ENCODE results near the gene INKA2.
"Not testable (repeated sequence)": the region's sequence is repeated elsewhere in the genome, so short reads cannot be mapped to it uniquely, and the experiment has no call there.

Gene INKA2

DNA sequence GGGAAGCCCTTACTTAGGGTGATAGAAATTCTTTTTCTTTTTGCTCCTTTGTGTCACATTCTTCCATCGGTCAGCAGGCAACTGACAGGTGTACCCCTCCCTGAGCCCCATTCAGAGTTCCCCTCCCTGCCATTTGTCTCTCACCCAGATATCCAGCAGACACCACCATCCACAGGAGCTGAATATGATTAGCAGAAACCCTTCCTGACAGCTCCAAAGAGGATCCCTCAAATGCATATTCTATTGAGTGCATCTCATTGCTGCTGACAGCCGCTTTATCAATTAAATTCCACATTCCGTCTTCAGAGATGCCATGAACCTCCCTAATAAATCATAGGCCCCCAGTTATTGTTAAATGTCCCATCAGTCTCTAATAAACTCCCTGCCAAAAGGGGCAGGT, 10.4 kb upstream of the INKA2 start:
- no peak for DNase-seq

DNA sequence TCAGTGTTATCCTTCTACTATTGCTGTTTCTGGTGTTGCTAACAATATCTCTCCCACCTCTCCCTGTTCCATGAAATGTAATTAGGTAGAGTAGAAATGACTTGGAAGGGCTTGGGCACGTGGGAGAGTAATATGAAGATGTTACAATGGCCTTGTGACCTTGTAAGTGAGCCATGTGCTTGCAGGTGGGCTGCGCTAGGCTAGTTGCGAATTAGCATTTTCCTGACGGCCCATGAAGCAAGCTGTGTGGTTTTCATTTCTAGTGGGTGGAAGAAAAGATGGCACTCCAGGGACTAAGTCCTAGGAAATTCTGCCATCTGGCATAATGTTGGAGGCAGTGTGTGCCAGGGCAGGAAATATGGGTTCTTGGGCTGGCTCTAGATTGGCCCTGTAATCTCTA, 8.8 kb upstream of the INKA2 start:
- no peak for DNase-seq

DNA sequence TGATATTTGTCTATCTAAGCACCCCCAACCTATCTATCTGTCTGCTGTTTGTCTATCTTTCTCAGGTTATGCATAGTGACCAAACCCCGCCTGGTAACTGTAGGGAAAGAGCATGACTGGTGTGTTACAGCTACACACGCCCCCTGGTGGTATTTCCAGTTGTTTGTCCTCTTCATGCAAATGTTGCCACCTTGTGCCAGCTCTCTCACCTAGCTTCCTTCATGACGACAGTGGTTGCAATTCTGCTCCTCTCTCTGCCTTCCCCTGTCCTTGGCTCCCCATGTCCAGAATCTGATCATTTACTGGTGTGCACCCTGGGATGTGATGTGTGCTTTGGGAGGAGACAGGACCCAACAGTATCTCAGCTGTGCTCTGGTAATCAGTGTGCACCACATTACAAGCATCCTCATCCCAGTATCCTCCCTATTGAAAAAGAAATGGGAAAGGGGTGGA, 8.1 kb upstream of the INKA2 start:
- DNase-seq: peak; percentile 59

DNA sequence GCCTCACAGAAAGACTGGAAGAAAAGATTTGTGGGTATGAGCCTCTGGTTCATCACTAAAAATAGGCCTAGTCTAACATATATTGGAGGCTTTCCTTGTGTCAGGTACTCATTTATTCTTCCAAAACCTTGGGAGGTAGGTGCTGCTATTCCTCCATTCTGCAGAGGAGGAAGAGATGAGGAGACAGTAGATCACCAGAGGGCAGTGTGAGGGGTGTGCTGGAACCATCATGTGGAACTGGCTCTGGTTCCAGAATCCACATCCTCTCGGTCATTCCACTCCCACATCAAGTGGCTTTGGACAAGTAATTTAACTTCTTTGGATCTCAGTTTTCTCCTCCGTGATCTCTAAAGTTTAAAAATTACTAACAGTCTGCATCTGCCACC, 7.4 kb upstream of the INKA2 start:
- DNase-seq: no peak

DNA sequence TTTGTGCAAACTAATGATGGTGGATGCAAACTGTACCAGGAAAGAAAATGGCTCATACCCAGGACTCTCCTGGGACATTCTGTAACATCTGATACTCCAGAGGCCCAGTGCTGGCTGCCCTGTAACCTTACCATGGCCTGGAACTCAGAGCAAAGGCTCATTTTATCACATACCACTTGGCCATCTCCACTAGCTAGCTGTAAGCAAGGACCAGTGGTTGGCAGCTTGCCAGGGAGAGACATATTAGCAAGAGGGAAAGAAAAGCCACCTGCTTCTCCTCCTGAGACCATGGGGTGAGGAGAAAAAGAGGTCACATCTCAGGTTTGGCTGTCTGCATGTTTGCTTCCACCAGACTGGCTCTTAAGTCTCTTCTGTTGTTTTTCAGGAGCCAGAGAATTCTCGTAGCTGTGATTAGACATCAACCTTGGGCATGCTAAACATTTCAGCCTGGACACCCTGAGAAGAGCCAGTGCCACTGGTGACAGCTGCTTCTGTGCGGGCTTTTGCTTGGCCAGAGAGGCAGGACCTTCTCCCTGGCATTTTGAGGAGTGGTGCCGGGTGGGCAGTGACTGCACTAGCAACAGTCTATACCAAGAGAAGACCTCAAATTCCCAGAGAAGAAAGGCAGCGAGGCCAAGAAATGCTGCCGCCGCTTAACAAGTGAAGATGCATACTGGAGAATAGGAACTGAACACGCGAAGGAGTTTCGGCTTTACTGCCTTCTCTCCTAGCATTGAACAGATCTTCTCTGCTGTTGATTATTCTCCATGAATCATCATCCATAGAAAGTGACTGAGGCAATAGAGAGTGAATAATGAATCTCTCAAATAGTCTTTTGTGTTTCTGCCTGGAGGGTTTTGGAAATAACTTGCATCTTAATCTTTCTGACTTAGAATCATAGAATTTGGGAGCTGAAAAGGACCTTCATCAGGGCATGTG, 6.7 kb upstream of the INKA2 start:
- DNase-seq: no peak

DNA sequence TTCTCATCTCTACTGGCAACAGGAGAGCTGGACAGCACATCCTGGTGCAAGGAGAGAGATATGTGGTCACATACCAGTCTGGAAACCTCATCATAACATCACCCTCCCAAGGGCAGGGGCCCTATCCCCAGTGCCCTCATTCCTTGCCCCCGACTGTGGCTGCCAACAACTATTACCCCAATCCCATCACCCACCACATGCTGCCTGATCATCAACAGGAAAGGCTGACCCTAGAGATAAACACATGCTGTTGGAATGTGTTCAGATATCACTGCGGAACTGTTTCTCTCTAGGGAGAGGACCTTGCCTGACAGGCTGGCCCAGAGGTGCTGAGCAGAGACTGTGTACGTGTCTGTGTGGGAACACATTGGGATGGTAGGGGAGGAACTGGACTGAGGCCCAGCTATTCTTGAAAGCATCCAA, 4.5 kb upstream of the INKA2 start:
- no peak for DNase-seq

DNA sequence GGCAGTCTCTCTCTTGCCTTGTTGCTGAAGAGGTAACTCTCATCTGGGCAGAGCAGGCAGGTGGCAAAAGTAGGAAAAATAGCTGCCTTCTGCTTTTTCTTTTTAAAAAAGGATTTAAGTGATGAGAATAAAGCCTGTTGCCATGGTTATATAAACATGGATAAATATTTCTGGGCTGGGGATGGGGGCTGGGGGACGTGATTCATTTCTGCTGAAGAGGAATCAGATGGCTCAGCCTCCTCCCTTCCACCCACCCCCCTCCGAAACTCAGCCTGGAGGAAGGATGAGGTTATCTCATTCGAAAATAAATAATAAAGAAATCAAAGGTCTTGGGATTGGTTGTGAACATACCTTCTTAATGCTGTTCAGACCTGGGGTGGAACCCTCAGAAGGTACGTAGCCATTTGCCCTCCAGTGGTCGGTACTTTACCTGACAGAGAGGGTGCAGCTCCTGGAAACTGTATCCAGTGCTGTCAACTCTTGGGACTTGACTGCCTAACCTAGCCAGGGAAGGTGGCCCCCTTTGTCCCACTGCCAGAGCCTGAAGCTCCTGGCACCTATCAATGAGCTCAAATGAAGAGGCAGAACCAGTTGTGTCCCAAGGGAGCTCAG, 3.8 kb upstream of the INKA2 start:
- DNase-seq: no peak

DNA sequence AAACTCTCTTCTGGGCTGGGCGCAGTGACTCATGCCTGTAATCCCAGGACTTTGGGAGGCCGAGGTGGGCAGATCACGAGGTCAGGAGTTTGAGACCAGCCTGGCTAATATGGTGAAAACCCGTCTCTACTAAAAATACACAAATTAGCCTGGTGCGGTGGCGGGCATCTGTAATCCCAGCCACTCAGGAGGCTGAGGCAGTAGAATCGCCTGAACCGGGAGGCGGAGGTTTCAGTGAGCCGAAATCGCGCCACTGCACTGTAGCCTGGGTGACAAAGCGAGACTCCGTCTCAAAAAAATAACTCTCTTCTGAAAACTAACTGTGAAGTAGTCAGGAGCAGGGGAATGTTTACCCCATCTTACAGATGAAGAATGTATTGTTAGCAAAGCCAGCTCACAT, 3.1 kb upstream of the INKA2 start:
- DNase-seq: not testable (repeated sequence)

DNA sequence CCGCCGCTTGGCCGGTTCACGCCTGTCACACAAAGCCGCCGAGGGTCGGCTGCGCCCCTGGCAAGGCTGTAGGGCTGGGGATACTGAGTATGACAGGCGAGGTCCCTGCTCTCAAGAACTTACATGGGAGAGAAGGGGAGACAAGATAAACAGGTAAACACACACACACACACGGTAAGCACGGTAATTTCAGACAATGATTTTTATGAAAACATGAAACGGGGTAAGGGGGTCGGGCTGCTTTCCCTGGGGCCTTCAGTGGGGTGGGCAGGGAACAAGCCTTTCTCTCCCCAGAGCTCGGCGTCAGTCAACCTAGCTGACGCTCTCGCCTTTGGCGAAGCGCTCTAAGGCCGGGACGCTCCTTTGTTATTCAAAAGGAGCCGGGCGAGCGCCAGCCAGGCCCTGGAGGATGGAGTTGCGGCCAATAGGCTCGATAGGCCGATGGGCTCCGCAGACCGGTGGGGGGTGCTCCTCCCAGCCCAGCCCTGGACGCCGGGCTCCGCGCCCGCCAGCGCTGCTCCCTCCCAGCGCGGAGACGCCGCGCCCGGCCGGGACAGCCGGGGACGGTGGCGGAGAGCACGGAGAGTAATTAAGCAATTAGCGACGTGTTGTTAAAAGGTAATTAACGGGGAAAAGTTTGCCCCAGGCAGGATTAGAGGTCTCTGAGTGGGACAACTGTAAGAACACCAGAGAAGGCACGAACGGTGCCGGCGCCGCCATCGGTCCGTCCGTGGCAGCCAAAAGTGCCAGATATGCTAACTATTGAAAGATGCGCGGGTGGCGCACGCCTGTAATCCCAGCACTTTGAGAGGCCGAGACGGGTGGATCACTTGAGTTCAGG, 950 bp upstream of the INKA2 start:
- peak; percentile 75 for DNase-seq

DNA sequence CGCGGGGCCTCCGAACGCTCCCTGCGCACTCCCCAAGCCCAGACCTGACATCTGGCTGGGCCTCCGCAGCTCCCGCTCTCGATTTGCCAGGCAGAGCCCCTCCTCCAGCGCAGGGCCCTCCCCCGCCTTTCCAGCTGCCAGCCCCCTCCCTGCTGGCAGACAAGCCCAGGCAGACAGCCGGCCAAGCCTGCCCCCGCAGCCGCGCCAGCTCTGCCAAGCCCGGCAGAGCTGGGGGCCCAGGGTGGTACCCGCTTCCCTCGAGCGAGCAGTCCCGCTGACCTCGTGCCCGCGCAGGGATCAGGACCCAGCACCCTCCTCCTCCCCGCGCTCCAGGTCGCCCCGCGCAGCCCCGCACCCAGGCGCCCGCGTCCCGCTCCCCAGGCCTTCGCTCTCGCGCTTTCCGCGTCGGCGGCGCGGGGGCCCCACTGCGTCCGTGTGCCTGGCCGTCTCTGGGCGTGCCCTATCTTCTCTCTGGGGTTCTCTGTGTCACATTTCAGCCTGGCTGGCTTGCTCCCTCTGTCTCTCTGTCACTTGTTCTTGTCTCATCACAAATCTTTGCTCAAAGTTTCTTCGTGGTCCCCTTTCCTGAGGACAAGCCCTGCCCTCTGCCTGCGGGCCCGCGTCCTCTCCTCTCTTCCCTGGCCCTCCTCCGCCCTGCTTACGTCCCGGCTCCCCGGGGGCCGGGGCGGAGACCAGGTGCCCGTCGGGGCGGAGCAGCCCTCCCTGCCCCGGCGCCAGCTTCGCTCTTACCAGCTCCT, 580 bp downstream of the INKA2 start:
- DNase-seq: peak; percentile 82

DNA sequence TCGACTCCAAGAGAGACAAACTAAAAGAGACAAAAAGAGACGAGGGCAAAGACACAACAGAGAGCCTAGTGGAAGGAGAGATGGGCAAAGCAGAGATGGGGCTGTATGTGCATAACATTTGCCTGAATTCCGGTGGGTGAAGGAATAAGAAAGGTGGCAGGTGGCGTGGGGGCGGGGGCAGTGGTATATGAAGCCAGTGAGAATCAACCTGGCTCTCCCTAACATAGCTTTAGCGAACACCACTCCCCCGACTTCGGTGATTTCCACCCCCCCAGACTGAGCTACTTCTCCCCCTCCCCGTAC, 1.1 kb downstream of the INKA2 start:
- no peak for DNase-seq

DNA sequence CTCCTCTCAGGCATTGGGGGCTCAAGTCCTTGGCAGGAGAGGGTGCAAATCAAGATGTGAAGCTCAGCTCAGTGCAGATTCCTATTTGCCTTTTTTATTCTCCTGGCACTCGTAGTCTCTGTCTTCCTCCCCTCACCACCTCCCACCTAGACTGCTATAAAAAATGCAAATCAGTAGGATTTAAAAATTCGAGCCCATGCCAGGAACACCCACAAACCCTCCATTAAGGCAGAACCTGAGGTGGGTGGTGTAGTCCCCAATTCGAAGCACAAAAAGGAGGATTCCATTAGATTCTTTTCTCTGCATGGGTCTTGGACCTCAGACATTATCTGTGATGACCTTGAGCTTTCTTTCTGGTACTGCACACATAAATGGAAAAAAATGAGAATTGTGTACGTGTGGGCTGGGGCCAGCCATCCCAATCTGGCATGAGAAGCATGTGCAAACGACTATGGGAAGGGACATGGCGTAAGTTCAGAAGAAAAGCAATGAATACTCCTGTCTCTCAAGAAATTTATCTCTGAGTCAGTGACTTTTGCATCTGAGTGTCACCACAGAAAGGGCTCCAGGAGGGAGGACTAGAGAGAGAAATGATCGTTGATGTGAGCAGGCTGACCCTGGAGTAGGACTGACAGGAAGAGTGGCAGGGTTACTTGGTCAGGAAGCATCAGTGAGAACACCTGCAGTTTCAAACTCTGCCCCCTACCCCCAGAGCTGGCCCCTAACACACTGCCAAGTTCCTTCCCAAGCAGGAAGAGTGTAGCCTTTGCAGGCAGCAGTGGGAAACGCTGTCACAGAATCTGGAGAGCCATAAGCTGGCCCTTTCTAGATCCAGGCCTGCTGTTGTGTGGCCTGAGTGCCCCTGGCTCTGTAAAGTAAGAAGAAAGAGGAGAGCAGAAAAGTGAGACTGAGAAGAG, 1.7 kb downstream of the INKA2 start:
- DNase-seq: no peak

DNA sequence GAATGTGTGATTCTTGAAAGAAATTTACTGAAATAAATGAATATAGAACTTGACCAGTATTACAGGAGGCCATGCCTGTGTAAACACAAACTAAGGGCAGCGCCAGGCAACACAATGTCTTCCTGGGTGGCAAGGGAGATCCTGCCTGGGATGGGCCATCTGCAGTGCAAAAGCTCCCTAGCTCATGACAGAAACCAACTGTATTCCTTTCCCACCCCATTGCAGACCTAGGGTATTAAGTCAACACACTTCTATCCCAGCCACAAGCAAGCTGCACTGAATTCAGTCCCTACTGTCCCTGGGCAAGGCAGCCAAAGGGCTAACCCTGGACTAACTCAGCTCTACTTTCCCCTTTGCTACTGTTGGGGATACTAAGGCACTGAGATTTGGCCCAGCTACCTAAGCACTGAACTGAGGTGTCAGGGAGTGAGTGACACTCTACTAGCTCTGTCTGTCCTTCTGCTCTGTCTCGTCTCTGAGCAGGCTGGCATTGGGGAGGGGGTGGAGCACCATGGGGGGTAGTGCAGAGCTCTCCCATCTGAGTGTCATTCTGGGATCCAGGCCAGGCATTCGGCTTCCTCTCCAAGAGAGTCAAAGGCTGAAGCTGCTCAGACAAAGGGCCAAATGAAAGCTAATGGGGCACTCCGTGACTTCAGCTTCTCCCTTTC, 2.5 kb downstream of the INKA2 start:
- DNase-seq: no peak

DNA sequence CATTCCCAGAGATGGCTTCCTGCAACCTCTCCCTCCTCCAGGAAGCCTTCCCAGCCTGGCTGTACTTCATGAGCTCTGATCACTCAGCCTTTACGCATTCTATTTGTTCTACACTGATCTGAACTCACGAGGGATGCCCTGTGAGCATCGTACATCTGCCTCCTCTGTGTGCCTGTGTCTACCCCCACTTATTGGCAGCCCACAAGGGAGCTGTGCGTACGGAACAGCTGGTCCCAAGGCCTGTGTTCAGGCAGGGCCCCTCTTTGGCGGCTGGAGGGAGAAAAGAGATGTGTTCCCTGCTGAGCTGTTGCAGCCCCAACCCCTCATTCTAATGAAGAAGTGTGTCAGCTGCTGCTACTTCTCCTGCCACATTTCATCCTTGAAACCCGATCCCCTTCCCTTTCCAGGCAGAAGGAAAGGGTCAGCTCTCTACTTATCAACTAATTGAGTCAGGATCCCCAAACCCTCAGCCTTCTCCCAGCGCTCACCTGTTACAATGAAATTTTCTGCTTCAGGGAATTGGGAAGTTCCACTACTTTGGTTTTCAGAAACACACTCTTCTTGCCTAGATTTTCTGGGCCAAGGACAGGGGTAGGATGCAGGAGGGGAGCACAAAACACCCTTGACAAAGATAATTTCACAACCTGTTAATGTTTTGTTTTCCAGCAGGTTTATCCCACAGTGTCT, 3.2 kb downstream of the INKA2 start:
- DNase-seq: no peak

DNA sequence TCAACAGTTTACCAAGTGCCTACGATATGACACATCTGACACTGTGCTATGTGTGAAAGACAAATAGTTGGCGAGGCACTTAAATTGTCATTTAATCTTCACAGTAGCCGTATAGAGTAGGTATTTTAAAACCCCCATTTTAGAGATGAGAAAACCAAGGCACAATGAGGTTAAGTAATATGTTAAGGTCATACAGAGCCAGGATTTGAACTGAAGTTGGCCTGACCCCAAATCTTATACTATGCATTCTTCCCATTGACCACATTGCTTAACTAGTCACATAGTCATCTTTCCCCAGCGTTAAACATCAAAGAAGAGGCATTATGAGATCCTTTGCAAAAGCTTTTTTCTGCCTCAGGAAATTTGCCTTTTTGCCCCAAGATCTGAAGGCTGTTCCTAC, 3.9 kb downstream of the INKA2 start:
- no peak for DNase-seq

DNA sequence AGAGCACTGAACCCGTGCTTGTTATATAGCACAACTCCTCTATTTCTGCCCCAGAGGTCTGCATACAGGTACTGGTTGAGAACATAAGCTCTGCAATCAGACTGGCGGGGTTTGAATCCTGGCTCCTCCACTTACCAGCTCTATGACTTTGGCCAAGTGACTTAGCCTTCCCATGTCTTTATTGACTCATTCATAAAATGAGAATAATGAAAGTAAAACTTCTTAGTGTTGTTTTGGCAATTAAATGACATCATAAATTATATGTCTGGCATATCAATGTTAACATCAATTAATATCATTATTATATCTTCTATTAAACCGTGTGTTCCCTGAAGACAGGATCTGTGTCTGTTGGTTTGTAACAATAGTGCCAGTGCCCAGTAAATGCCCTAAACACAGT, 4.3 kb downstream of the INKA2 start:
- DNase-seq: no peak

DNA sequence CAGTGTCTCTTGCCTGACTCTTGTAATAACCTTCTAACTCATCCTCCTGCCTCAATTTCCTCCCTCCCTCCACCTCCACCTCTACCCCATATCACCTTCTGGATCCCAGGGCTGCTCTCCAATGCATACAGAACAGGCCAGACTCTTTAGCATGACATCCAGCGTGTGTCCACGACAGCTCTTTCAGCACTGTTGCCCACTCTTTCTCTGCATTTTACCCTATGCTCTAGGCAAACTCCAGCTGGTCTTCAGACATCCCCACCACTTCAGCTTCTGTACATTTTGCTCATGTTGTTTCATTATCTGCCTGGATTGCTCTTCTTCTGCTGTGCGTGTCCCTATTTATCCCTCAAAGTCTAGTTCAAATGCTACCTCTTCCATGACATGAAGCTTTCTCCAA, 4.8 kb downstream of the INKA2 start:
- no peak for DNase-seq

DNA sequence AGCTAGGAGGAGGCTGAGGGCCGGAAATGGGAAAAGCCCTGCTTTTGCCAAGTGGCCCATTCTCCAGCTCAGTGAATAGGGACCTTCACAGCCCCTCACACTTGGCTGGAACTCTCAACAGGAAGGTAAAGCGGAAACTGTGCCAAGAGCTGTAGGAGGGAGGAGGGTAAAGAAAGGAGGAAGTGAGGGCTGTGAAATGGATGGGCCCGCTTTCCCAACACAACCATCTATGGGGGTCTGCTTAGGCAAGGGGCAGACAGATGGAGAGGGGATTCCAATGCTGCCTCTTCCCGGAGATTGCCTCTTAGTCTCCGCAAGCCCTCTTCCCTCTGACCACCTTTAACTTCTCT, 5.2 kb downstream of the INKA2 start:
- no peak for DNase-seq

DNA sequence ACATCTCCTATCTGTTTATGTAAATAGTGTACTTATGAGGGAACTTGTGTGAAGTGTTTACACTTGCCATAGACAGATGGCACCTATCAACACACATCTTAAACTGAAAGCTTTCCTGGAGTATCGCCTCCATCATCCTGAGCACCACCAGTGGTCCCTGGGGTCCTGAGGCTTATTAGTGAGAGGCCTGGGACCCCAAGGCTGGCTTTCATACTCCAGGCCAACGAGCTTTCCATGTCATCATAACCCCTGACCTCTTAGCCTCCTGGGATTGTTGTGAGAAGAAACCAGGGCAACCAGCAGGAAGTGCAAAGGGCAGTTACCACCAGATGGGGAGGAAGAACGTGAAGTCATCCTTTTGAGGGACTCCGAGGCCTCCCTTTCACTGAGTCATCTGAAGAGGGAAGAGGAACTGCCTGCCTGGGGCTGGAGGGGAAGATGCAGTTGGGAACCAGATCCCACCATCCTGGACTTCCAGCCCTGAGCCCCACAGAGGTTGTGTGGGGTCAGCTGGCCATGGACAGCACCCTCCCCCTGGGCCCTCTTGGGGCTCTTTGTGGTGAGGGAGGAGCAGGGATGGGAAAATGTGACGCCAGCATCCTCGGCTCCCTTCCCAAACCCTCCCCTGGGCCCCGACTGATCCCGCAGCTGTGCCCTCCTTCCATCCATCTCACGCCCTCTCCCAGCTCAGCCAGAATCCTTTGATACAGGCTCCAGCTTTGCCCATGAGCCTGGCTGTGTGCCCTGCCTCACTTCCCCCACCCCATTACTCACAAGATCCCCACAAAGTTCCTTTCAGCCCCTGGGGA, 5.8 kb downstream of the INKA2 start:
- no peak for DNase-seq

DNA sequence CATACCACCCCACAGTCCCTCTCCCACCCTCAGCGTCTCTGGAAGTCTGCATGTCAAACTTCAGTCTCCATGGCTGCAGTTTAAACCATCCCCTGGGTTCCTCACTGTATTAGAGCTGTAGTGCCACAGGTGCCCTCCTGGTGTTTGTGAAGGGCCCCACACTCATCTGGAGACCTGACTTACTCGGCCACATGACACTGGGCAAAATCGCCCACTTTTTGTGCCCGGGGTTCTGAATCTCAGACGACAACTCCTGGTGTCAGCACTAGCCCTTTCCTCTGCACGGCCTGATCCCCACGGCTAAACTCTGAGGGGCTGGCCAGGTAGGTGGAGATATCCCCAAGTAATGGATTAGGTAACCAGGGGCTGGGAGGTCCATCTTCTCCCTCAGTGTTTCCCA, 6.5 kb downstream of the INKA2 start:
- no peak for DNase-seq

Measured in NCI-H748 treated with DMSO at 0.1 percent for 48 hours (cell line).